ENCODE data around the gene SLC6A15.

DNA sequence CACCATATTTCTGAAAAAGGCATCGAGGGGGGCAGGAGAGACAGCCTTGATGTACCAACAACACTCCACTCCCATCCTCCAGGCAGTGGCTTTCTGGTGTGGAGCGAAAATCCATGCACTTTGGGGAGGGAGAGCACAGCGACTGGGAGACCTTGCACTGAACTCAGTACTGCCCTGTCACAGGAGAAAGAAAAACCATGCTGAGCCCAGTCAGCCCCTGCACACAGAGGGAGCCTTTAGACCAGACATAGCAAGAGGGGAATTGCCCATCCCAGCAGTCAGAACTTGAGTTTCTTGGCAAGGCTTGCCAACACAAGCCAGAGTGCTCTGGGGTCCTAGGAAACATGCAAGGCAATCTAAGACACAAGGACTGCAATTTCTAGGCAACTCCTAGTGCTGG is 24.8 kb upstream of the SLC6A15 start:
- TF ChIP-seq POLR2AphosphoS5 (IDR thresholded peaks at IDR 0.05; ENCODE audit: low read depth) (no peak), GABPA (IDR thresholded peaks at IDR 0.05; ENCODE audit: low read depth) (no peak), SPI1 (IDR thresholded peaks at IDR 0.05; ENCODE audit: borderline replicate concordance, low read depth) (no peak)
- TF ChIP-seq, protein P1, sequence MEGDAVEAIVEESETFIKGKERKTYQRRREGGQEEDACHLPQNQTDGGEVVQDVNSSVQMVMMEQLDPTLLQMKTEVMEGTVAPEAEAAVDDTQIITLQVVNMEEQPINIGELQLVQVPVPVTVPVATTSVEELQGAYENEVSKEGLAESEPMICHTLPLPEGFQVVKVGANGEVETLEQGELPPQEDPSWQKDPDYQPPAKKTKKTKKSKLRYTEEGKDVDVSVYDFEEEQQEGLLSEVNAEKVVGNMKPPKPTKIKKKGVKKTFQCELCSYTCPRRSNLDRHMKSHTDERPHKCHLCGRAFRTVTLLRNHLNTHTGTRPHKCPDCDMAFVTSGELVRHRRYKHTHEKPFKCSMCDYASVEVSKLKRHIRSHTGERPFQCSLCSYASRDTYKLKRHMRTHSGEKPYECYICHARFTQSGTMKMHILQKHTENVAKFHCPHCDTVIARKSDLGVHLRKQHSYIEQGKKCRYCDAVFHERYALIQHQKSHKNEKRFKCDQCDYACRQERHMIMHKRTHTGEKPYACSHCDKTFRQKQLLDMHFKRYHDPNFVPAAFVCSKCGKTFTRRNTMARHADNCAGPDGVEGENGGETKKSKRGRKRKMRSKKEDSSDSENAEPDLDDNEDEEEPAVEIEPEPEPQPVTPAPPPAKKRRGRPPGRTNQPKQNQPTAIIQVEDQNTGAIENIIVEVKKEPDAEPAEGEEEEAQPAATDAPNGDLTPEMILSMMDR (IDR thresholded peaks at IDR 0.05; ENCODE audit: insufficient read depth, low read length) = no peak
- TF ChIP-seq, protein P2, sequence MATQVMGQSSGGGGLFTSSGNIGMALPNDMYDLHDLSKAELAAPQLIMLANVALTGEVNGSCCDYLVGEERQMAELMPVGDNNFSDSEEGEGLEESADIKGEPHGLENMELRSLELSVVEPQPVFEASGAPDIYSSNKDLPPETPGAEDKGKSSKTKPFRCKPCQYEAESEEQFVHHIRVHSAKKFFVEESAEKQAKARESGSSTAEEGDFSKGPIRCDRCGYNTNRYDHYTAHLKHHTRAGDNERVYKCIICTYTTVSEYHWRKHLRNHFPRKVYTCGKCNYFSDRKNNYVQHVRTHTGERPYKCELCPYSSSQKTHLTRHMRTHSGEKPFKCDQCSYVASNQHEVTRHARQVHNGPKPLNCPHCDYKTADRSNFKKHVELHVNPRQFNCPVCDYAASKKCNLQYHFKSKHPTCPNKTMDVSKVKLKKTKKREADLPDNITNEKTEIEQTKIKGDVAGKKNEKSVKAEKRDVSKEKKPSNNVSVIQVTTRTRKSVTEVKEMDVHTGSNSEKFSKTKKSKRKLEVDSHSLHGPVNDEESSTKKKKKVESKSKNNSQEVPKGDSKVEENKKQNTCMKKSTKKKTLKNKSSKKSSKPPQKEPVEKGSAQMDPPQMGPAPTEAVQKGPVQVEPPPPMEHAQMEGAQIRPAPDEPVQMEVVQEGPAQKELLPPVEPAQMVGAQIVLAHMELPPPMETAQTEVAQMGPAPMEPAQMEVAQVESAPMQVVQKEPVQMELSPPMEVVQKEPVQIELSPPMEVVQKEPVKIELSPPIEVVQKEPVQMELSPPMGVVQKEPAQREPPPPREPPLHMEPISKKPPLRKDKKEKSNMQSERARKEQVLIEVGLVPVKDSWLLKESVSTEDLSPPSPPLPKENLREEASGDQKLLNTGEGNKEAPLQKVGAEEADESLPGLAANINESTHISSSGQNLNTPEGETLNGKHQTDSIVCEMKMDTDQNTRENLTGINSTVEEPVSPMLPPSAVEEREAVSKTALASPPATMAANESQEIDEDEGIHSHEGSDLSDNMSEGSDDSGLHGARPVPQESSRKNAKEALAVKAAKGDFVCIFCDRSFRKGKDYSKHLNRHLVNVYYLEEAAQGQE (IDR thresholded peaks at IDR 0.05; ENCODE audit: insufficient replicate concordance, low read depth) = no peak
